ENCODE results near the gene TXLNA.

Gene TXLNA

GRCh38 chr1:32215629-32216480 lies 36.4 kb downstream of the TXLNA start:
- peak; percentile 58 for DNase-seq

DNA sequence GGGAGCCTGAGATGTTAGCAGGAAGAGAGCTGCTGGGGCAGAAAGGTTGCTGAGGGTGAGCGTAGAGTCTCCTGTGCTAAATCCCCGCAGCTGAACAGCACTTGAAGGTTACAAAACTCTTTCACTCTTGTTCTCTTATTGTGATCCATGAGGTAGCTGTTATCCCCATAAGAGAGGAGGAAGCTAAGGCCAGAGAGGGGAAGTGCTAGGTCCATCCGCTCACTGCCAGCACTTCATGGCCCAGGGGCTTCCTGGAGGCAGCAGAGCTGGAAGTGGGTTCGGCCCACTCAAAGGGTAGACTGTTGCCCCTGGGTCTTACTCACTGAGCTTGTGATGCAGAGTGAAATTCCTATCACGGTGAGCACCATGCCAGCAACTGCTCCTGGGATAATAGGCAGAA lies 37.1 kb downstream of the TXLNA start:
- no peak for DNase-seq

GRCh38 chr1:32219022-32219421 lies 39.5 kb downstream of the TXLNA start:
- no peak for DNase-seq

DNA sequence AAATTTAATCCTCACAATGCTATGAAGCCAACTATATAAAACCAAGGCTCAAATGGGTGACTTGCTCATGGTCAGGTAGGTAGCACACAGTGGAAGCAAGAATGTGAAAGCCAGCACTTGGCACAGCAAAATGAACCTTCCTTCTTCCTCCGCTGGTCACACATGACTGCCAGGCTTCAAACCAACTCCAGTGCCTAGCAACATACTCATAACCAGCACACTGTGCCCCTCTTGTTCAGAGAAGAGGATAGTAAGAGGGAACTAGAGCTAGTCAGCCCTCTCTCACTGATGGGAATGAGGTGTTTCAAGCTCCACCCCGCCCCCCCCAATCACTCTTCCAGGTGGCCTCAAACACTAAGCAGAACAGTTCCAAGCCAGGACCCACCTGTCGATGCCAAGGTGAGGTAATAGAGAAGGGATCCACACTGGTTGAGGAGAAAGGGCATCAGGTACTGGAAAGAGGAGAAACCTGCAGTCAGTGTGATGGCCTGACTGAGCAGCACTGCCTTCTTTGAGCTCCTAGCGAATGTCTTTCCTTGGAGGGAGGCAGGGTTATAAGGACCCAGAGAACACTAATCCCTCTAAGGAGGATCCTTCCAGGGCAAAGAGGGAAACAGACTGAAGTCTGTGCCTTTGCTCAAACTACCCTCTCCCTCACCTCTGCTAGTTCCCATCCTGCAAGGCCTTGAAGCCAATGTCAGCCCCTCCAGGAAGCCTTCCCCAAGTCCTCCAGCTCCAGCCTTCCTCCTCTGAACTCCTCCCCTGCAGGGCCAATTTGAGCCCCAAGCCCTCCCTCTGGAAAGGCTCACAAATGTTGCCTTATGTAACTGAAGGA lies 41.5 kb downstream of the TXLNA start:
- no peak for DNase-seq

DNA sequence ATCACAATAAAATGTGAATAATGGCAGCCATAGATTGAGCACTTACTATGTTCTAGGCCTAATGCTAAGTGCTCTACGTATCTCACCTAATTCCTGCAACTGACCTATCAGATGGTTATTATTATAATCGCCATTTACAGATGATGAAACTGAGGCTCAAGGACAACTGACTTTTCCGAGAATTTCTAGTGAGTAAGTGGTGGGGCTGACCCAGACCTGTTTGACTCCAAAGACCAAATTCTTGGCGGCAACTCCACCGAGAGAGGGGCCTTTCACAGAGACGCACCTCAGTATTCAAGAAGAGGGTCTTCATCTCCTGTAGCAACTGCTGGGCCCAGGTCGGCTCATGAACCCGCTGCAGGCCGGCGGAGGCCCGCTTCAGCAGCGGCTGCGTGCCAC lies 42.1 kb downstream of the TXLNA start:
- DNase-seq = no peak

GRCh38 chr1:32221980-32222755 lies 42.7 kb downstream of the TXLNA start, which contains the start of the genes EIF3I and TMEM234:
EIF3I (plus strand) TSS chr1:32222407; CDS start chr1:32222442, 35 bp downstream.
TMEM234 (minus strand) TSS chr1:32222353; CDS start chr1:32222322, 31 bp downstream.
- peak; percentile 94 for DNase-seq

DNA sequence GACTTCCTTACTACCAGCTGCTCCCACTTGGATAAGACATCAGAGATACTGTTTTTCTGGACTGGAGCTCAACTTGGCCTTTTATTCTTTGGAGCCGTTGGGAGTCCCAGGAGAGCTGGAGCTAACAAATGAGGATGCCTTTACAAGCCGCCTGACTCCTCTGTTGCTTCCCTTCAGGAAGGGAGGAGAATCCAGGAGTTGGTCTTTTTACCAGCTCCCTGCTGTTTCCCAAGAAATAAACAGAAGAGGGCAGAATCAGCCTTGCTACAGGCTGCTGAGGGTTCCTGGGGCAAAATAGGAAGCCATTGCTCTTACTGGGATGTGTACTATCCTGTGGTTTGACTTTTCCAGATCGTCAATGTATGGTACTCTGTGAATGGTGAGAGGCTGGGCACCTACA lies 44.2 kb downstream of the TXLNA start:
- no peak for DNase-seq

DNA sequence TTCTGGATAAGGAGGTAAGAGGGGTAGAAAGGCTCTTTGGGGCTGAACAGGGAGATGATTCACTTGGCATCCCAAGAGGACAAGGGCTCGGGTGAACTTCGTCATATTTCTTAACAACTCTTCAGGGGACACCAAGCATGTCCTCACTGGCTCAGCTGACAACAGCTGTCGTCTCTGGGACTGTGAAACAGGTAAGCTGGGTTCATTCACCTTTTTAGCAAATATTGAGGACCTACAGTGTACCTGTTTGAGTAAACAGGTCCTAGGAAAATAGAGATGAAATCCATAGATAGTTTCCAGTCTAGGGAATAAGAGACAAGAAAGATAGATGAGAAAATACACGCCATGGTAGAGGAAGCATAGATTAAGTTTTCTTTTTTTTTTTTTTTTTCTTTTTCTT lies 44.8 kb downstream of the TXLNA start:
- DNase-seq = no peak

- no peak for DNase-seq
Measured at GRCh38 chr1:32228771-32229170, 49.3 kb downstream of the TXLNA start.

- no peak for DNase-seq
Measured at GRCh38 chr1:32231843-32232432, 52.5 kb downstream of the TXLNA start.

DNA sequence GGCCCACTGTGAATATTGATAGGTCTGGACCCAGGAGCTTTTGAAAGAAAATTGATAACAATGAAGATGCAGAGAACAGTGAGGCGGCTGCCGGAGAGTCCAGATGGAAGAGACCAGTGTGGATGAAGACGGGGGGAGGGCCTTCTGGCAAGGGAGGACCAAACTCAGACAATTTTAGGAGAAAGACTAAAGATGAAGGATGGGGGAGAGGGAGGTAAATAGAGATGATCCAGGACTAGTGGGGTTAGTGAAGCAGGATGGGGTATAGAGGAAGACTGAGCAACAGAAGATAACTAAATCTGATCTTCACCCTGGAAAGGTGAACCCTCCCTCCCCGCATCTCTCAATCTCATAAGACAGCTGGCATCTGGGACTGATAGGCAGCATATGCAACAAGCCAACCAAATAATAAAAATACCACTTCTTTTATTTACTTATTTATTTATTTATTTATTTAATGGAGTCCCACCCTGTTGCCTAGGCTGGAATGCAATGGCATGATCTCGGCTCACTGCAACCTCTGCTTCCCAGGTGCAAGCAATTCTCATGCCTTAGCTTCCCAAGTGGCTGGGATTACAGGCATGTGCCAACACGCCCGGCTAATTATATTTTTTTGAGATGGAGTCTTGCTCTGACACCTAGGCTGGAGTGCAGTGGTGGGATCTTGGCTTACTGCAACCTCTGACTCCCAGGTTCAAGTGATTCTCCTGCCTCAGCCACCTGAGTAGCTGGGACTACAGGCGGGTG lies 53.3 kb downstream of the TXLNA start:
- DNase-seq = no peak

GRCh38 chr1:32234792-32235191 lies 55.3 kb downstream of the TXLNA start:
- DNase-seq = no peak

GRCh38 chr1:32239337-32239736 lies 59.9 kb downstream of the TXLNA start:
- DNase-seq = no peak

DNA sequence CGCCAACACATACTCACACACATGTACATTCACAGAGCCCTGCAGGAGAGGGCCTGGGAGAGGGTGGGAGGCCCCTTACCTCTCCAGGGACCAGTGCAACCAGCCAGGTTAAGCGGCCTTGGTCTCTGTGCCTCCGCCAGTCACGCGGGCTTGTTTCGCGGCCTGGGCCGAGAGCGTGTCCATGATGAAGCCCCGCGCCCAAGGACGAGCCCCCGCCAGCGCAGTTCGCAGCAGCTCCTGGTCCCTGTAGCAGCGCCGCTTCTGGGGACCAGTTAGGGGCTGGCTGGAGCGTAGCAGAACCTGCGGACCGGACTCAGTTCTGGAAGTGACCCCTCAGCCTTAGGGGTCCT lies 60.3 kb downstream of the TXLNA start:
- DNase-seq = no peak

GRCh38 chr1:32240140-32240951 lies 60.9 kb downstream of the TXLNA start:
- DNase-seq = peak; percentile 38

- no peak for DNase-seq
Measured at GRCh38 chr1:32241001-32241763, 61.7 kb downstream of the TXLNA start.

DNA sequence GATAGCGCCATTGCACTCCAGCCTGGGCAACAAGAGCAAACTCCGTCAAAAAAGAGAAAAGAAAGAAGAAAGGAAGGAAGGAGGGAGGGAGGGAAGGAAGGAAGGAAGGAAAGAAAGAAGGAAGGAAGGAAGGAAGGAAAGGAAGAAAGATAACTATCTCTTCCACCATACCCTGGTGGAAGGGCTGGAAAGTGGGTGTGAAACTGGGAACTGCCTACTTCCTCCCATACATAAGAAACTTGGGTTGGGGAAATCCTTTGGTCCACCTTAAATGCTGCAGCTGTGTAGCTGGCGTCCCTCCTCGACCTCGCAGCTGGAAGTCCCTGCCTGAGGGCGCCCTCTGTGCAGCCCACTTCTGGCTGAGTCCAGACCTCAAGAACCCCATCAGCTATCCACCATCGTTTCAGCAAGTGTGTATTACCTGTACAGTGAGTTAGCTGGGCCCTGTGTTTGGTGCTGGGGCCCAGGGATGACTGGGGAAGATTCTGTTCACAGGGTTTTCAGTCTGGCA lies 62.9 kb downstream of the TXLNA start:
- no peak for DNase-seq

GRCh38 chr1:32246888-32247273 lies 67.4 kb downstream of the TXLNA start, which contains the start of gene FAM167B:
FAM167B (plus strand) TSS chr1:32247222; CDS start chr1:32247422, 200 bp downstream.
- DNase-seq = no peak

DNA sequence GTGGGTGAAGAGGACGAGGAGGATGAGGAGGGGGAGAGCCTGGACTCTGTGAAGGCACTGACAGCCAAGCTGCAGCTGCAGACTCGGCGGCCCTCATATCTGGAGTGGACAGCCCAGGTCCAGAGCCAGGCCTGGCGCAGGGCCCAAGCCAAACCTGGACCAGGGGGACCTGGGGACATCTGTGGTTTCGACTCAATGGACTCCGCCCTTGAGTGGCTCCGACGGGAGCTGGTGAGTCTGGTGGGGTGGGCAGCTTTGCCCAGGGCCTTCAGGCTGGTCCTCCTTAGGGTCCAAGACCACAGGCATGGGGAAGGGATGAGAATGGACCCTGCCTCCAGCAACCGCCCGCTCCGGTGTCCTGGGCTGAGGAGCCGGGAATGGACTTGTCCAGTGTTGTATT lies 68.0 kb downstream of the TXLNA start:
- DNase-seq = no peak

Data from activated CD4-positive, alpha-beta T cell treated with anti-CD3 and anti-CD28 coated beads, Interleukin-2, amount 50 U/mL, for 16 hours (primary cell).